ENCODE measurements around the gene FRMD4B. TPM values are rescaled to one million over a fixed set of nuclear protein-coding genes. Genes with fewer than 3 reads are reported as not detected.
"Not testable (repeated sequence)": the region's sequence is repeated elsewhere in the genome, so short reads cannot be mapped to it uniquely, and the experiment has no call there.

The FRMD4B gene
- total RNA-seq, 1 donor from 2014 or later: not detected

GRCh38 chr3:69276884-69277283, 109.0 kb downstream of the FRMD4B start:
- Mint-ChIP-seq H3K27ac (no peak overlapping the region), H3K36me3 (ENCODE audit: low read depth) (no peaks in the 10 kb centered on the region), H3K4me3 (no peak overlapping the region), H3K27me3 (peaks cover 9% of the 10 kb centered on the region), H3K4me1 (no peaks in the 10 kb centered on the region), H3K9me3 (no peaks in the 10 kb centered on the region)
- DNase-seq (no peak), ATAC-seq (ENCODE audit: low read depth) (no peak)
- TF ChIP-seq CTCF (IDR thresholded peaks at IDR 0.05): no peak
- ChIA-PET CTCF (no interaction called here), POLR2A (no interaction called here)
- intact Hi-C loops (cut with micrococcal nuclease): no loop called here

GRCh38 chr3:69276191-69276590, 109.7 kb downstream of the FRMD4B start:
- CTCF ChIA-PET; H3K36me3 Mint-ChIP-seq (ENCODE audit: low read depth): not testable (repeated sequence)

GRCh38 chr3:69273896-69274295, 112.0 kb downstream of the FRMD4B start:
- DNase-seq (no peak), ATAC-seq (ENCODE audit: low read depth) (no peak)
- Mint-ChIP-seq H3K4me3 (no peak overlapping the region), H3K36me3 (ENCODE audit: low read depth) (no peaks in the 10 kb centered on the region), H3K4me1 (no peaks in the 10 kb centered on the region), H3K27ac (no peak overlapping the region), H3K9me3 (no peaks in the 10 kb centered on the region), H3K27me3 (peaks cover 2% of the 10 kb centered on the region)
- ChIA-PET CTCF (no interaction called here), POLR2A (interaction anchor here (0.5 kb wide), 1 partner anchor 9 kb away, joined by 4 read pairs; no protein-coding TSS in a partner anchor)
- no peak for TF ChIP-seq CTCF (IDR thresholded peaks at IDR 0.05)
- intact Hi-C loops (cut with micrococcal nuclease): no loop called here

More at GRCh38 chr3:69276191-69276590, 109.7 kb downstream of the FRMD4B start:
- H3K9me3 Mint-ChIP-seq; DNase-seq; H3K4me1 Mint-ChIP-seq; ATAC-seq (ENCODE audit: low read depth); POLR2A ChIA-PET; intact Hi-C loops (cut with micrococcal nuclease); H3K4me3 Mint-ChIP-seq; H3K27me3 Mint-ChIP-seq; H3K27ac Mint-ChIP-seq: not testable (repeated sequence)

GRCh38 chr3:69272556-69272955, 113.3 kb downstream of the FRMD4B start:
- no peaks in the 10 kb centered on the region for H3K36me3 Mint-ChIP-seq (ENCODE audit: low read depth)
- DNase-seq (no peak), ATAC-seq (ENCODE audit: low read depth) (no peak)
- ChIA-PET POLR2A (no interaction called here), CTCF (no interaction called here)
- no peaks in the 10 kb centered on the region for H3K9me3 Mint-ChIP-seq
- no peak overlapping the region for H3K4me3 Mint-ChIP-seq
- TF ChIP-seq CTCF (IDR thresholded peaks at IDR 0.05): no peak
- intact Hi-C loops (cut with micrococcal nuclease): no loop called here
- no peaks in the 10 kb centered on the region for H3K4me1 Mint-ChIP-seq
- H3K27ac Mint-ChIP-seq: no peak overlapping the region
- no peaks in the 10 kb centered on the region for H3K27me3 Mint-ChIP-seq

- Mint-ChIP-seq H3K4me1 (no peaks in the 10 kb centered on the region), H3K36me3 (ENCODE audit: low read depth) (no peaks in the 10 kb centered on the region), H3K4me3 (no peak overlapping the region), H3K27ac (no peak overlapping the region), H3K9me3 (no peaks in the 10 kb centered on the region), H3K27me3 (no peaks in the 10 kb centered on the region)
- intact Hi-C loops (cut with micrococcal nuclease): no loop called here
- no peak for TF ChIP-seq CTCF (IDR thresholded peaks at IDR 0.05)
- ChIA-PET CTCF (no interaction called here), POLR2A (no interaction called here)
- DNase-seq: no peak
- ATAC-seq (ENCODE audit: low read depth): no peak
Measured at GRCh38 chr3:69271098-69271497, 114.8 kb downstream of the FRMD4B start.

- Mint-ChIP-seq H3K27ac (no peak overlapping the region), H3K36me3 (ENCODE audit: low read depth) (no peaks in the 10 kb centered on the region), H3K9me3 (no peaks in the 10 kb centered on the region), H3K27me3 (no peaks in the 10 kb centered on the region), H3K4me3 (no peak overlapping the region), H3K4me1 (no peaks in the 10 kb centered on the region)
- TF ChIP-seq CTCF (IDR thresholded peaks at IDR 0.05): no peak
- no peak for DNase-seq
- ATAC-seq (ENCODE audit: low read depth): no peak
- ChIA-PET POLR2A (no interaction called here), CTCF (no interaction called here)
- intact Hi-C loops (cut with micrococcal nuclease): no loop called here
Measured at GRCh38 chr3:69266585-69266984, 119.3 kb downstream of the FRMD4B start.

GRCh38 chr3:69266071-69266470, 119.8 kb downstream of the FRMD4B start:
- H3K9me3 Mint-ChIP-seq; H3K27me3 Mint-ChIP-seq; H3K4me3 Mint-ChIP-seq; H3K36me3 Mint-ChIP-seq (ENCODE audit: low read depth); H3K27ac Mint-ChIP-seq; H3K4me1 Mint-ChIP-seq; ATAC-seq (ENCODE audit: low read depth); POLR2A ChIA-PET; DNase-seq; intact Hi-C loops (cut with micrococcal nuclease); CTCF ChIA-PET: not testable (repeated sequence)

- intact Hi-C loops (cut with micrococcal nuclease); ATAC-seq (ENCODE audit: low read depth); CTCF ChIA-PET; H3K4me1 Mint-ChIP-seq; H3K27me3 Mint-ChIP-seq; H3K9me3 Mint-ChIP-seq; DNase-seq; H3K27ac Mint-ChIP-seq; H3K4me3 Mint-ChIP-seq; POLR2A ChIA-PET; H3K36me3 Mint-ChIP-seq (ENCODE audit: low read depth): not testable (repeated sequence)
Measured at GRCh38 chr3:69260843-69261405, 125.0 kb downstream of the FRMD4B start.

All from activated B cell treated with CpG ODN at 0.5 μM for 24 hours (primary cell).